Tibial artery (tissue), 4 donors: ENCODE results near the gene ARHGEF17.

Source experiments
- DNase-seq, 2 donors: peaks; one replicate each; pipeline ENCODE4 v3.0.0-alpha.2; 2019
- H3K27ac ChIP-seq, 2 donors: fragments of 200-600 bp; sonication (generic) in 1 of 2; 1 replicate in 1 of 2; 2 replicates in 1 of 2; pipeline ENCODE4 v1.5.1; 2018 to 2019; ENCODE audit warnings: mild to moderate bottlenecking in 1 of 2
- H3K27me3 ChIP-seq, 2 donors: fragments of 200-600 bp; sonication (generic) in 1 of 2; one replicate each; pipeline versions ENCODE4 v1.5.1 to v1.6.0; 2016 to 2019
- H3K36me3 ChIP-seq, 3 donors: fragments of 200-600 bp; sonication (generic) in 2 of 3; one replicate each; pipeline ENCODE4 v1.5.1; 2016 to 2019; ENCODE audit warnings: mild to moderate bottlenecking in 2 of 3
- H3K4me1 ChIP-seq, 4 donors: fragments of 200-600 bp; sonication (generic) in 2 of 4; 1 replicate in 3 of 4; 2 replicates in 1 of 4; pipeline ENCODE4 v1.5.1; 2016 to 2019
- H3K4me3 ChIP-seq, 2 donors: fragments of 200-600 bp; sonication (generic) in 1 of 2; 1 replicate in 1 of 2; 2 replicates in 1 of 2; pipeline ENCODE4 v1.5.1; 2018 to 2019; ENCODE audit warnings: mild to moderate bottlenecking in 2 of 2
- H3K9me3 ChIP-seq, 3 donors: fragments of 200-600 bp; sonication (generic) in 1 of 3; one replicate each; pipeline ENCODE4 v1.5.1; 2016 to 2019
- intact Hi-C: fragments of 100-400 bp; cut with DNase I; formaldehyde crosslinking; loops from one replicate; pipeline ENCODE4 v1.15.0; 2023; ENCODE audit warnings: low total_unique reads
- TF ChIP-seq, protein P1 (sequence below), 2 experiments: fragments of 200-600 bp in 1 of 2; fragments of 450-650 bp in 1 of 2; IDR thresholded peaks; one replicate each; pipeline ENCODE4 v1.5.1; 2017 to 2019; ENCODE audit warnings: antibody characterized with exemption in 2 of 2, mild to moderate bottlenecking in 1 of 2, moderate library complexity in 1 of 2

The ARHGEF17 gene

DNA sequence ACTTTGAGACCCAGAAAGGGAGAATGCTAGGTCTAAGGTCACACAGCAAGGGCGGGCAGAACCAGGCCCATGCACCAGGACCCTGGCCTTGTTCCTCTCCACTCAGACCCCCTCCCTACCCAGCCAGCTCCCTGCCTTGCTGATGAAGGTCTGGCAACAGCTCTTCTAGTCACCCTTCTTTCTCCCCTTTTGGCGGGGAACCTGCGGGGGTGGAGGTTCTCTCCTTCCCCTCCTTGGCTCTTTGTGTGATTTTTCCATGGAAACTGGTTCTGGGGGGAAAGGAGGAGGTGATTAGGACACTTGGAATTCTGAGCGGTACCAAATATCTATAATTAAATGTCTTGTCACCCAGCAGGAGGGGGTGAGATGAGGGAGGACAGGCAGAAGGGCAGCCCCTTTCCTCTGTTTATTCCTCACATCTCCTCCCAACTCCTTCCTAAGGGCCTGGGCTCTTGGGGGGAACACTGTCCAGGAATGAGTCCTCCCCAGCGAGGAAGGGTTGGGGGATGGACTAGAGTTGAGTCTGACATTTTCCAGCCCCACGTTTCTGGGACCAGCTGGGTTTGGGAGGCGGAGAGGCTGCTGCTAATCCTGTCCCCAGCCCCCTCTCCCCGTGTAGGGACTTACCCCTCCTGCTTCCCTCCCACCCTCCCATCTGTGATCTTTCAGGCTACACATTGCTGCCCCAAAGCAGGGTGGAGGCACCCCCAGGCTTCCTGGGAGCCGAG lies 7.4 kb downstream of the ARHGEF17 start:
- TF ChIP-seq, protein P1, sequence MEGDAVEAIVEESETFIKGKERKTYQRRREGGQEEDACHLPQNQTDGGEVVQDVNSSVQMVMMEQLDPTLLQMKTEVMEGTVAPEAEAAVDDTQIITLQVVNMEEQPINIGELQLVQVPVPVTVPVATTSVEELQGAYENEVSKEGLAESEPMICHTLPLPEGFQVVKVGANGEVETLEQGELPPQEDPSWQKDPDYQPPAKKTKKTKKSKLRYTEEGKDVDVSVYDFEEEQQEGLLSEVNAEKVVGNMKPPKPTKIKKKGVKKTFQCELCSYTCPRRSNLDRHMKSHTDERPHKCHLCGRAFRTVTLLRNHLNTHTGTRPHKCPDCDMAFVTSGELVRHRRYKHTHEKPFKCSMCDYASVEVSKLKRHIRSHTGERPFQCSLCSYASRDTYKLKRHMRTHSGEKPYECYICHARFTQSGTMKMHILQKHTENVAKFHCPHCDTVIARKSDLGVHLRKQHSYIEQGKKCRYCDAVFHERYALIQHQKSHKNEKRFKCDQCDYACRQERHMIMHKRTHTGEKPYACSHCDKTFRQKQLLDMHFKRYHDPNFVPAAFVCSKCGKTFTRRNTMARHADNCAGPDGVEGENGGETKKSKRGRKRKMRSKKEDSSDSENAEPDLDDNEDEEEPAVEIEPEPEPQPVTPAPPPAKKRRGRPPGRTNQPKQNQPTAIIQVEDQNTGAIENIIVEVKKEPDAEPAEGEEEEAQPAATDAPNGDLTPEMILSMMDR (IDR thresholded peaks at IDR 0.05) = no peak
- Histone ChIP-seq H3K27me3 (no peaks in the 10 kb centered on the region), H3K27ac (peak overlapping the region; percentile 97), H3K4me1 (peaks cover 0 to 100% (median 86%) of the 10 kb centered on the region in 4 donors), H3K9me3 (no peaks in the 10 kb centered on the region), H3K36me3 (peaks cover 0 to 13% (median 10%) of the 10 kb centered on the region in 3 donors), H3K4me3 (peak overlapping the region; percentile 90 to 92)
- intact Hi-C loops = no loop called here
- no peak for DNase-seq

DNA sequence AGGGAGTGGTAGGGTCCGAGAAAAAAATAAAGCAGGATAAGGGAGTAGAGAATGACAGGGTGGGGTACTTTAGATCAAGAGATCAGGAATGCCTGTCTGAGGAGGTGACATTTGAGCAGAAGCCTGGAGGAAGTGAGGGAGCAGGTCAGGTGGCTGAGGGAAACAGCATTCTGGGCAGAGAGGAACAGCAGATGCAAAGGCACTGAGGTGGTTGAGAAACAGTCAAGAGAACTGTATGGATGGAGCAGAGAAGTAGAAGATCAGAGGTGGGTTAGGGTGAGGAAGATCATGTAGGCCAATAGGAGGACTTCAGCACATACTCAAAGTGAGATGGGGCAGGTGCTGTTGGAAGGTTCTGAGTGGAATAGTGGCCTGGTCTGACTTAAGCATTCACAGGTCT lies 8.3 kb downstream of the ARHGEF17 start:
- TF ChIP-seq, protein P1 (IDR thresholded peaks at IDR 0.05) = no peak
- intact Hi-C loops = no loop called here
- H3K36me3 ChIP-seq = peaks cover 0 to 3% (median 3%) of the 10 kb centered on the region in 3 donors
- H3K27me3 ChIP-seq = no peaks in the 10 kb centered on the region
- no peaks in the 10 kb centered on the region for H3K9me3 ChIP-seq
- H3K4me1 ChIP-seq = peaks cover 0 to 100% (median 90%) of the 10 kb centered on the region in 4 donors
- no peak for DNase-seq
- H3K27ac ChIP-seq = peak overlapping the region; percentile 97
- peak overlapping the region; percentile 90 to 92 for H3K4me3 ChIP-seq

DNA sequence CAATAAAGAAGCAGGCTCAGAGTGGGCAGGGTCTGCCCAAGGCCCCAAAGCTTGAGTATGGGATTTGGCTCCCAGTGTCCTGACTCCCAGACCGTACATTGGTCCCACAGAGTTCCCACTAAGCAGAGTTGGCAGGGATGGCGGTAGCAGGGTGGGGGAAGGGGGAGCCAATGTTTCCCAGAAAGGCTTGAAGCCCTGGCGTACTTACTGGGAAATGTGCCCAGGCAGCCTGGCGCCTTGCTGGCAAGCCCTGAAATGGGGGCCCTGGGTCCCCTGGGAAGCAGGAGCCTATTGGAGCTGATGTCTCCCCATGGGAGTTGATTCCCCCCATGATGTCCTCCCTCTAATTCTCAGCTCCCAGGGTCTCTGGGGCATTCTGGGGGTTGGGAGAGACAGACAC lies 9.3 kb downstream of the ARHGEF17 start:
- Histone ChIP-seq H3K27ac (peak overlapping the region; percentile 97), H3K27me3 (no peaks in the 10 kb centered on the region), H3K36me3 (no peaks in the 10 kb centered on the region), H3K4me3 (peak overlapping the region; percentile 15 to 33), H3K9me3 (no peaks in the 10 kb centered on the region), H3K4me1 (peaks cover 0 to 100% (median 94%) of the 10 kb centered on the region in 4 donors)
- intact Hi-C loops = no loop called here
- peak; percentile 86 to 98 for DNase-seq
- TF ChIP-seq, protein P1 (IDR thresholded peaks at IDR 0.05) = no peak

DNA sequence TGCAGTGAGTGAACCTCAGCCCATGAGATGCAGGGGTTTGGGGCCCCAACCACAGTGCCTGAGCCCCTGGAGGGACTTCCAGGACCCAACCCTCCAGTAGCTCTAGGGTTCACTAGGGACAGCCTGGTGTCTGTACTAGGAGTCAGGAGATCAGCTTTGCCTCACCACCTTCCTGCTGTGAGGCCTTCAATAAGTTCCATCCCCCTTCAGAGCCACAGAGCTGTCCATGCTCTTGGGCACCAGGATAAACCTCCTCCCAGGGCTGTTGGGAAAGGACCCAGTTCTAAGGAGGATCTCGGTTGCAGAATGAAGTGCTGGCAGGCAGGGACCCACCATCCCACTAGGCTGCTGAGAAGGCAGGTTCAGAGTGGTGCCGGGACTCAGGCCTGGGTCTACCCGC lies 9.7 kb downstream of the ARHGEF17 start:
- TF ChIP-seq, protein P1 (IDR thresholded peaks at IDR 0.05) = no peak
- no peaks in the 10 kb centered on the region for H3K9me3 ChIP-seq
- H3K27ac ChIP-seq = peak overlapping the region; percentile 97
- H3K4me1 ChIP-seq = peaks cover 0 to 100% (median 95%) of the 10 kb centered on the region in 4 donors
- peak overlapping the region; percentile 15 to 33 for H3K4me3 ChIP-seq
- no peaks in the 10 kb centered on the region for H3K27me3 ChIP-seq
- H3K36me3 ChIP-seq = no peaks in the 10 kb centered on the region
- intact Hi-C loops = no loop called here
- no peak for DNase-seq

DNA sequence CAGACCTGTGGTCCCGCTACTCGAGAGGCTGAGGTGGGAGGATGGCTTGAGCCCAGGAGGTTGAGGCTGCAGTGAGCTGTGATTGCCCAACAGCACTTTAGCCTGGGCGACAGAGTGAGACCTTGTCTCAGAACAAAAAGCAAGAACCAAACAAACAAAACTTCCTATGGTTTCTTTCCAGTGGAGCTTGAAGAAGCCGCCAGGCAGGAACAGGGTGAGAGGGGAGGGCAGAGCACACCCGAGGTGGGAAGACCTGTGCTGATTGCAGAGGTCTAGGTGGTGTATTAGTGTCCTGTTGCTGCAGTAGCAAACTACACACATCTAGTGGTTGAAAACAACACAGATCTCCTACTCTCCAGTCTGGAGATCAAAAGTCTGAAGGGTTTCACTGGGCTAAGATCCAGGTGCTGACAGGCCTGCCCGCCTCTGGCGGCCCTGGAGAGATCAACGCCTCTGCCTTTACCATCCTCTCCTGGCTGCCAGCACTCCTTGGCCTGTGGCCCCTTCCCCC lies 10.5 kb downstream of the ARHGEF17 start:
- intact Hi-C loops = no loop called here
- H3K4me3 ChIP-seq = peak overlapping the region; percentile 15 to 33
- peaks cover 0 to 100% (median 96%) of the 10 kb centered on the region in 4 donors for H3K4me1 ChIP-seq
- H3K36me3 ChIP-seq = no peaks in the 10 kb centered on the region
- TF ChIP-seq, protein P1 (IDR thresholded peaks at IDR 0.05) = no peak
- H3K9me3 ChIP-seq = no peaks in the 10 kb centered on the region
- peak overlapping the region; percentile 97 for H3K27ac ChIP-seq
- no peak for DNase-seq
- no peaks in the 10 kb centered on the region for H3K27me3 ChIP-seq
